Osteoblast (primary cell): Measurements from ENCODE around the gene POLR3H. TPM values are rescaled to one million over a fixed set of nuclear protein-coding genes. Genes with fewer than 3 reads are reported as not detected.

Source experiments
- DNase-seq: peaks from one replicate; pipeline ENCODE4 v3.0.0; 2011; ENCODE audit warnings: low spot score, mixed read lengths; ENCODE audit not compliant: insufficient read length; ENCODE audit errors: missing footprints
- H2AFZ ChIP-seq: 2 replicates; pipeline ENCODE4 v1.6.0; 2011; ENCODE audit warnings: mild to moderate bottlenecking, low read length
- H3K27ac ChIP-seq: 2 replicates; pipeline ENCODE4 v1.5.1; 2011; ENCODE audit warnings: mild to moderate bottlenecking, low read depth, low read length, moderate library complexity
- H3K27me3 ChIP-seq: 2 replicates; pipeline ENCODE4 v1.6.0; 2012; ENCODE audit warnings: mild to moderate bottlenecking, control low read depth, inconsistent platforms, low read length, moderate library complexity; ENCODE audit not compliant: insufficient read depth
- H3K36me3 ChIP-seq: 2 replicates; pipeline ENCODE4 v1.5.1; 2011; ENCODE audit warnings: mild to moderate bottlenecking, low read length, control low read depth, moderate library complexity; ENCODE audit not compliant: insufficient read depth
- H3K4me1 ChIP-seq: 2 replicates; pipeline ENCODE4 v1.5.1; 2011; ENCODE audit warnings: mild to moderate bottlenecking, low read length, control low read depth, moderate library complexity; ENCODE audit not compliant: insufficient read depth
- H3K4me2 ChIP-seq: 2 replicates; pipeline ENCODE4 v1.6.0; 2011; ENCODE audit warnings: mild to moderate bottlenecking, low read length; ENCODE audit not compliant: insufficient read depth
- H3K4me3 ChIP-seq: fragments of 200-600 bp; sonication (generic); 3 replicates; pipeline ENCODE4 v1.5.1; 2012; ENCODE audit warnings: mild to moderate bottlenecking, low read length, inconsistent platforms; ENCODE audit not compliant: insufficient read depth
- H3K79me2 ChIP-seq: 2 replicates; pipeline ENCODE4 v1.6.0; 2012; ENCODE audit warnings: mild to moderate bottlenecking, low read length, control low read depth, inconsistent platforms; ENCODE audit not compliant: insufficient read depth
- H3K9me3 ChIP-seq: 2 replicates; pipeline ENCODE4 v1.5.1; 2011; ENCODE audit warnings: low read depth, low read length, control low read depth
- H4K20me1 ChIP-seq: 2 replicates; pipeline ENCODE4 v1.6.0; 2012; ENCODE audit warnings: mild to moderate bottlenecking, low read length, control low read depth; ENCODE audit not compliant: insufficient read depth
- total RNA-seq: library from RNA; depleted of rRNA; stranded (reverse); fragments of >200 nt; gene quantifications from 2 replicates; pipeline ENCODE4 v1.2.3, GENCODE V29; 2012
- TF ChIP-seq, protein P1 (sequence below): IDR thresholded peaks from 2 replicates; pipeline ENCODE4 v1.5.1; 2011; ENCODE audit warnings: mild to moderate bottlenecking, low read depth, low read length, moderate library complexity; ENCODE audit errors: extremely low read depth

Gene POLR3H
- total RNA-seq, 1 donor = 27.9 TPM

DNA sequence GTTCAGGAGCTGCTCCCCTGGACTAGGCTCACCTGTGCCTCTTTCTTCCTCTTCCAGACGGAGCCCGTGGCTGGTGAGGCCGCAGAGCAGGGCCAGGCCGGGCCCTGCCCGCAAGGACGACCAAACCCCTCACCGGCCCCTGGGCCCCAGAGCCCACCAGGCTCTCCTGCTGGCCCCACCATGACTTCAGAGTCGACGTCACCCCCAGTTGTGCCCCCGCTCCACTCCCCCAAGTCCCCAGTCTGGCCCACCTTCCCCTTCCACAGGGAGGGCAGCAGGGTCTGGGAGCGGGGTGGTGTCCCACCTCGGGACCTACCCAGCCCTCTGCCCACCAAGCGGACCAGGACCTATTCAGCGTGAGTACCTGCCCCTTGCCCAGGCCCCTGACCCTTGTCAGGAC is 27.5 kb upstream of the POLR3H start:
- Histone ChIP-seq H2AFZ (no peak overlapping the region), H3K27ac (no peak overlapping the region), H3K36me3 (peaks cover 3% of the 10 kb centered on the region), H3K79me2 (no peaks in the 10 kb centered on the region), H4K20me1 (no peaks in the 10 kb centered on the region), H3K27me3 (no peaks in the 10 kb centered on the region), H3K4me1 (no peaks in the 10 kb centered on the region), H3K4me3 (no peak overlapping the region), H3K9me3 (no peaks in the 10 kb centered on the region), H3K4me2 (no peak overlapping the region)
- TF ChIP-seq, protein P1, sequence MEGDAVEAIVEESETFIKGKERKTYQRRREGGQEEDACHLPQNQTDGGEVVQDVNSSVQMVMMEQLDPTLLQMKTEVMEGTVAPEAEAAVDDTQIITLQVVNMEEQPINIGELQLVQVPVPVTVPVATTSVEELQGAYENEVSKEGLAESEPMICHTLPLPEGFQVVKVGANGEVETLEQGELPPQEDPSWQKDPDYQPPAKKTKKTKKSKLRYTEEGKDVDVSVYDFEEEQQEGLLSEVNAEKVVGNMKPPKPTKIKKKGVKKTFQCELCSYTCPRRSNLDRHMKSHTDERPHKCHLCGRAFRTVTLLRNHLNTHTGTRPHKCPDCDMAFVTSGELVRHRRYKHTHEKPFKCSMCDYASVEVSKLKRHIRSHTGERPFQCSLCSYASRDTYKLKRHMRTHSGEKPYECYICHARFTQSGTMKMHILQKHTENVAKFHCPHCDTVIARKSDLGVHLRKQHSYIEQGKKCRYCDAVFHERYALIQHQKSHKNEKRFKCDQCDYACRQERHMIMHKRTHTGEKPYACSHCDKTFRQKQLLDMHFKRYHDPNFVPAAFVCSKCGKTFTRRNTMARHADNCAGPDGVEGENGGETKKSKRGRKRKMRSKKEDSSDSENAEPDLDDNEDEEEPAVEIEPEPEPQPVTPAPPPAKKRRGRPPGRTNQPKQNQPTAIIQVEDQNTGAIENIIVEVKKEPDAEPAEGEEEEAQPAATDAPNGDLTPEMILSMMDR = no peak
- DNase-seq = peak; percentile 30

DNA sequence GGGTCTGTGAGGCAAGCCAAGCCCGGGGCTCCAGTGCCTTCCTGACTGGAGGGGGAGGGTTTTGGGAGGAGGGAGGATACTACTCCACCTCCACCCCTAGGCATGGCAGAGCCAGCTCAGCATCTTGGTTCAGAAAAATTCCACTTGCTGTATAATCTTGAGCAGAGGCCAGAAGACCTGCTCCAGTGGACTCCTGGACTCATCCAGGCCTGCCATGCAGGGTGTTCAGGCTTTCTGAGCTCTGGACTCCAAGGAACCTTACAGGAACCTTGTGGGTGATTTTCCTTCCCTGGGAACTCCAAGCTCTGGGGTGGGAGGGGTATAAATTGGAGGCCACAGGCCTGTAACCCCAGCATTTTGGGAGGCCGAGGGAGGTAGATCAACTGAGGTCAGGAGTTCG is 26.0 kb upstream of the POLR3H start:
- Histone ChIP-seq H3K27ac (no peak overlapping the region), H3K9me3 (no peaks in the 10 kb centered on the region), H3K79me2 (no peaks in the 10 kb centered on the region), H3K4me3 (no peak overlapping the region), H4K20me1 (no peaks in the 10 kb centered on the region), H3K27me3 (no peaks in the 10 kb centered on the region), H2AFZ (no peak overlapping the region), H3K4me1 (peaks cover 6% of the 10 kb centered on the region), H3K36me3 (peaks cover 1% of the 10 kb centered on the region), H3K4me2 (no peak overlapping the region)
- peak; percentile 44 for DNase-seq
- TF ChIP-seq, protein P1 = no peak

DNA sequence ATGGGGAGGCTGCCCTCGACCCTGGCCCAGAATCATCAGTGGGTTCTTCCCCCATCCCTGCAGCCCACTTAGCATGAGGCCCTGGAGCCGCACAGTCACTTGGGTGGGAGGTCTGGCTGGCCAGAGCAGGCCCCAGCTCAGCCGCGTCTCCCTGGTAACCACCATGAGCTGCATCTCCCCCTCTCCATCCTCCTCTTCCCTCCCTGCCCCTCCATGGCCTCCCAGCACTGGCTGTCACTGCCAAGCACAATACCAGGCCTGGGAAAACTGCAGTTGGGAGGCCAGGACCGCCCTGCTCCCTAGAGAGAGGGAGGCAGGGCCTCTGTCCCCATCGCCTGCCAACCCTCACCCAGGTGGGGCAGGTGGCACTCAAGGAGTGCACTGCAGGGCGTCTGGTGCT is 24.5 kb upstream of the POLR3H start:
- H3K9me3 ChIP-seq = no peaks in the 10 kb centered on the region
- H3K4me2 ChIP-seq = no peak overlapping the region
- H3K27me3 ChIP-seq = no peaks in the 10 kb centered on the region
- no peak overlapping the region for H3K27ac ChIP-seq
- TF ChIP-seq, protein P1 = no peak
- H3K79me2 ChIP-seq = no peaks in the 10 kb centered on the region
- peaks cover 8% of the 10 kb centered on the region for H3K4me1 ChIP-seq
- no peak overlapping the region for H2AFZ ChIP-seq
- peak; percentile 50 for DNase-seq
- no peaks in the 10 kb centered on the region for H3K36me3 ChIP-seq
- no peak overlapping the region for H3K4me3 ChIP-seq
- H4K20me1 ChIP-seq = no peaks in the 10 kb centered on the region

DNA sequence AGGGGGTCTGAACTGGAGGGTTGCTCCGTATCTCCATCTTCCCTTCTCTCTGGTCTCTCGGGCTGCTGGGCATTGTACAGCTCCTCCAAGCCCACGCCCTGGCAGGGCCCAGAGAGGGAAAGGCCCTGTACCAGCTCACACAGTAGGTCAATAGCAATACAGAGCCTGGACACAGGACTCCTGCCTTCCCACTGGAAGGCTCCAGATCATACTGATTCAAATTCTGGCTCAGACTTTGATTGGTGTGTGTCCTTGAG is 23.2 kb upstream of the POLR3H start:
- Histone ChIP-seq H3K36me3 (no peaks in the 10 kb centered on the region), H3K4me2 (no peak overlapping the region), H3K27ac (no peak overlapping the region), H3K79me2 (no peaks in the 10 kb centered on the region), H3K4me1 (peaks cover 19% of the 10 kb centered on the region), H4K20me1 (no peaks in the 10 kb centered on the region), H3K9me3 (no peaks in the 10 kb centered on the region), H2AFZ (no peak overlapping the region), H3K27me3 (no peaks in the 10 kb centered on the region), H3K4me3 (no peak overlapping the region)
- no peak for DNase-seq
- TF ChIP-seq, protein P1 = no peak
